ENCODE results near the gene ATP8B3. TPM values are rescaled to one million over a fixed set of nuclear protein-coding genes. Genes with fewer than 3 reads are reported as not detected.

ATP8B3 gene
- total and polyA plus RNA-seq, 10 of the 15 experiments (the other 5 are each of a cell fraction or from before 2014, with no cell fraction given): 0.13 to 1.7 (median 0.52) TPM

- TF ChIP-seq MAX (IDR thresholded peaks at IDR 0.05; ENCODE audit: low read depth, low read length): no peak
- no peak for TF ChIP-seq BACH1 (IDR thresholded peaks at IDR 0.05; ENCODE audit: borderline replicate concordance)
- TF ChIP-seq TCF7 (IDR thresholded peaks at IDR 0.05; ENCODE audit: borderline replicate concordance): no peak
- no peak for TF ChIP-seq USF2 (IDR thresholded peaks at IDR 0.05; ENCODE audit: borderline replicate concordance, low read depth, low read length)
- TF ChIP-seq PBX3 (IDR thresholded peaks at IDR 0.05; ENCODE audit: insufficient replicate concordance, low read depth, low read length): no peak
- TF ChIP-seq SP1 (IDR thresholded peaks at IDR 0.05; ENCODE audit: low read depth, low read length): no peak
- no peak for TF ChIP-seq ZNF24 (IDR thresholded peaks at IDR 0.05)
- no peak for TF ChIP-seq REST (IDR thresholded peaks at IDR 0.05; ENCODE audit: low read depth, low read length)
These were observed 33.0 kb upstream of the ATP8B3 start (continued) for GRCh38 chr19:1845125-1845515.

Data from GM12878 (cell line).